H9 (cell line): ENCODE measurements around the gene CADPS. TPM values are rescaled to one million over a fixed set of nuclear protein-coding genes. Genes with fewer than 3 reads are reported as not detected.

Source experiments
- DNase-seq: peaks from one replicate; pipeline ENCODE4 v3.0.0-alpha.2; 2017
- H2AFZ ChIP-seq: one replicate; pipeline ENCODE4 v1.6.1; 2013; ENCODE audit warnings: mild to moderate bottlenecking, low read length, control low read depth, moderate library complexity
- H2AK5ac ChIP-seq: 2 replicates; pipeline ENCODE4 v1.6.1; 2013; ENCODE audit warnings: low read length, control low read depth, mixed read lengths; ENCODE audit not compliant: insufficient read length
- H2BK120ac ChIP-seq: one replicate; pipeline ENCODE4 v1.6.1; 2013; ENCODE audit warnings: low read depth, mild to moderate bottlenecking, low read length, control low read depth, inconsistent platforms; ENCODE audit not compliant: poor library complexity, severe bottlenecking
- H2BK12ac ChIP-seq: 2 replicates; pipeline ENCODE4 v1.6.1; 2013; ENCODE audit warnings: low read length, control low read depth, mixed read lengths, low read depth; ENCODE audit not compliant: insufficient read length
- H2BK15ac ChIP-seq: 2 replicates; pipeline ENCODE4 v1.6.1; 2013; ENCODE audit warnings: low read depth, low read length, control low read depth
- H2BK20ac ChIP-seq: one replicate; pipeline ENCODE4 v1.6.1; 2013; ENCODE audit warnings: low read depth, mild to moderate bottlenecking, low read length, control low read depth, inconsistent platforms; ENCODE audit not compliant: poor library complexity, severe bottlenecking
- H2BK5ac ChIP-seq: 2 replicates; pipeline ENCODE4 v1.6.1; 2013; ENCODE audit warnings: low read length, control low read depth, mixed read lengths; ENCODE audit not compliant: insufficient read length
- H3K14ac ChIP-seq: 2 replicates; pipeline ENCODE4 v1.6.1; 2013; ENCODE audit warnings: low read length, control low read depth; ENCODE audit not compliant: insufficient read depth
- H3K18ac ChIP-seq: 2 replicates; pipeline ENCODE4 v1.6.1; 2013; ENCODE audit warnings: low read depth, mild to moderate bottlenecking, mixed read lengths, low read length, control low read depth; ENCODE audit not compliant: insufficient read length
- H3K23ac ChIP-seq: 2 replicates; pipeline ENCODE4 v1.6.1; 2013; ENCODE audit warnings: low read length, control low read depth, mixed read lengths, low read depth; ENCODE audit not compliant: insufficient read length
- H3K23me2 ChIP-seq: 2 replicates; pipeline ENCODE4 v1.6.1; 2013; ENCODE audit warnings: low read depth, mild to moderate bottlenecking, mixed read lengths, low read length, control low read depth; ENCODE audit not compliant: insufficient read length, poor library complexity, severe bottlenecking
- H3K27ac ChIP-seq: 2 replicates; pipeline ENCODE4 v1.5.1; 2013; ENCODE audit warnings: low read length, control low read depth, mixed read lengths, low read depth; ENCODE audit not compliant: insufficient read length
- H3K27me3 ChIP-seq: 2 replicates; pipeline ENCODE4 v1.6.1; 2013; ENCODE audit warnings: low read length, control low read depth, inconsistent platforms; ENCODE audit not compliant: insufficient read depth
- H3K4ac ChIP-seq: 2 replicates; pipeline ENCODE4 v1.6.1; 2013; ENCODE audit warnings: low read depth, mild to moderate bottlenecking, control low read depth, inconsistent platforms, low read length, moderate library complexity
- H3K4me1 ChIP-seq: 2 replicates; pipeline ENCODE4 v1.6.1; 2013; ENCODE audit warnings: low read length, control low read depth, inconsistent platforms; ENCODE audit not compliant: insufficient read depth
- H3K4me2 ChIP-seq: 2 replicates; pipeline ENCODE4 v1.6.1; 2013; ENCODE audit warnings: low read length, control low read depth, mixed read lengths; ENCODE audit not compliant: insufficient read length, insufficient read depth
- H3K56ac ChIP-seq: 2 replicates; pipeline ENCODE4 v1.6.1; 2013; ENCODE audit warnings: low read depth, mild to moderate bottlenecking, mixed read lengths, low read length, control low read depth; ENCODE audit not compliant: insufficient read length
- H3K79me1 ChIP-seq: 2 replicates; pipeline ENCODE4 v1.6.1; 2013; ENCODE audit warnings: low read depth, mild to moderate bottlenecking, moderate library complexity, low read length, control low read depth, inconsistent platforms; ENCODE audit not compliant: insufficient read depth, poor library complexity, severe bottlenecking
- H3K79me2 ChIP-seq: 2 replicates; pipeline ENCODE4 v1.6.1; 2013; ENCODE audit warnings: low read length, control low read depth, inconsistent platforms; ENCODE audit not compliant: insufficient read depth
- H3K9ac ChIP-seq: 2 replicates; pipeline ENCODE4 v1.6.1; 2013; ENCODE audit warnings: low read length, control low read depth, mixed read lengths; ENCODE audit not compliant: insufficient read length; ENCODE audit errors: extremely low read depth
- H3K9me3 ChIP-seq: one replicate; pipeline ENCODE4 v1.6.1; 2013; ENCODE audit warnings: low read depth, low read length, inconsistent platforms; ENCODE audit not compliant: control insufficient read depth
- H3T11ph ChIP-seq: one replicate; pipeline ENCODE4 v1.6.1; 2013; ENCODE audit warnings: mild to moderate bottlenecking, low read length, control low read depth, inconsistent platforms
- H4K20me1 ChIP-seq: one replicate; pipeline ENCODE4 v1.6.1; 2013; ENCODE audit not compliant: control insufficient read depth, insufficient read length, insufficient read depth
- H4K5ac ChIP-seq: 2 replicates; pipeline ENCODE4 v1.6.1; 2013; ENCODE audit warnings: low read depth, mild to moderate bottlenecking, mixed read lengths, low read length, control low read depth; ENCODE audit not compliant: insufficient read length
- H4K8ac ChIP-seq: replicated peaks from 2 replicates; pipeline ENCODE4 v1.6.1; 2013; ENCODE audit warnings: low read length, control low read depth, mixed read lengths, low read depth; ENCODE audit not compliant: insufficient read length
- H4K91ac ChIP-seq: 2 replicates; pipeline ENCODE4 v1.6.1; 2013; ENCODE audit warnings: low read depth, mild to moderate bottlenecking, moderate library complexity, mixed read lengths, low read length, control low read depth; ENCODE audit not compliant: insufficient read length
- H3K27ac Mint-ChIP-seq, 3 experiments: 2 replicates in 2 of 3; 3 replicates in 1 of 3; pipeline ENCODE4 v1.8.0; 2020 to 2021; ENCODE audit warnings: mixed read lengths in 3 of 3, mild to moderate bottlenecking in 1 of 3, moderate library complexity in 1 of 3
- H3K27me3 Mint-ChIP-seq: 2 replicates; pipeline ENCODE4 v1.8.0; 2021; ENCODE audit warnings: low read depth, mild to moderate bottlenecking, moderate library complexity, mixed read lengths
- H3K36me3 Mint-ChIP-seq, 3 experiments: 2 replicates in 2 of 3; 3 replicates in 1 of 3; pipeline ENCODE4 v1.8.0; 2020 to 2021; ENCODE audit warnings: low read depth in 3 of 3, mixed read lengths in 3 of 3; ENCODE audit not compliant: insufficient read depth in 1 of 3
- H3K4me1 Mint-ChIP-seq, 2 experiments: 2 replicates each; pipeline ENCODE4 v1.8.0; 2020; ENCODE audit warnings: mixed read lengths in 2 of 2
- H3K4me3 Mint-ChIP-seq, 2 experiments: 2 replicates in 1 of 2; 3 replicates in 1 of 2; pipeline ENCODE4 v1.8.0; 2020 to 2021; ENCODE audit warnings: mild to moderate bottlenecking in 2 of 2, mixed read lengths in 2 of 2, moderate library complexity in 1 of 2
- H3K9me3 Mint-ChIP-seq, 2 experiments: 2 replicates in 1 of 2; 3 replicates in 1 of 2; pipeline ENCODE4 v1.8.0; 2020; ENCODE audit warnings: mild to moderate bottlenecking in 2 of 2, mixed read lengths in 2 of 2, moderate library complexity in 1 of 2
- WGBS: extraction: QIAGEN DNeasy Blood & Tissue Kit; methylation state at CpG from one replicate; pipeline ENCODE4 v1.1.7; 2013; ENCODE audit warnings: missing lambda C conversion rate, low lambda C conversion rate, mixed read lengths; ENCODE audit not compliant: insufficient read length; ENCODE audit errors: extremely low coverage; 5-methylcytosine and 5-hydroxymethylcytosine counted together
- total RNA-seq: library from RNA; stranded (reverse); gene quantifications from 2 replicates; pipeline ENCODE4 v1.2.1, GENCODE V29; 2021
- TF ChIP-seq, protein P1 (sequence below): fragments of 200-600 bp; sonication (generic); conservative IDR thresholded peaks from 3 replicates; pipeline ENCODE4 v1.8.0; 2021; ENCODE audit warnings: antibody characterized with exemption, mild to moderate bottlenecking

The CADPS gene
- total RNA-seq, 1 experiment from 2014 or later = 6.6 TPM

DNA sequence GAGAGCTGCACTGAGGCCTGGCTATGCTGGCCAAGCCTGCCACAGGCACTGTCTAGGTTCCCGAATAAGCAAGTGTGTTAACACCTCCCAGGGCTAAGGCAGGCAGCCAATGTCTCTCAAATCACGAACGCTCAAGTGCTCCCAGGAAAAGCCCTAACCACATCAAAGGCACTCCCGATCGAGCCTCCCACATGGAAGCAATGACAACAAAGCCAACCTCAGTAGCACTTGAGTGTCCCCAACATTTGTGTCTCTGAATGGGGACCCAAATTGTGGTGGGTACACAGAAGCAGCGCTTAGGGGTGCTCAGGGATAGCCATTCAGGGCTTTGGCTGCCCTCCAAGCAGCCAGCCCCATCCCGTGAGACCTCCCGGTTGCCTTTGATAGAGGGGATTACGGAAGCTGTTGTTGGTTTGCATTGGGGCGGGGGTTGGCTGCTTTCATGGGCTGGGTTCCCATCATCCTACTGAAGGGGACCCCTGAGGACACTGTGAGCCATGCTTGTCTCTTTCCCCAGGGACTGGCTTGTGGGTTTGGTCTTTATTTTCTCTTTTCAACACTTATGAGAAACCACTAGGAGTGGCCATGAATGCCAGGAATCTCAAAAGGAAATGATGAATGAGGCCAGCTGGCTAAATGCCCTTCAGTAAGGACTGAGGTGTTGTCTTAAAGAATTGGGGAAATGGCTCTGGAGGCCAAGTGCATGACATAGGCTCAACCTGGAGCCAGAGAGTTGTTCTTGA lies 267.8 kb downstream of the CADPS start:
- Histone ChIP-seq H3K27me3 (no peaks in the 10 kb centered on the region), H3K23ac (no peak overlapping the region), H2AK5ac (no peak overlapping the region), H3K4me2 (no peak overlapping the region), H3K23me2 (no peaks in the 10 kb centered on the region), H2BK20ac (no peak overlapping the region), H2BK120ac (no peak overlapping the region), H3K4me1 (no peaks in the 10 kb centered on the region), H4K91ac (no peak overlapping the region), H4K8ac (no peak overlapping the region), H3K79me1 (no peaks in the 10 kb centered on the region), H2AFZ (no peak overlapping the region), H3T11ph (no peak overlapping the region), H4K5ac (no peak overlapping the region), H3K9me3 (no peaks in the 10 kb centered on the region), H3K14ac (no peak overlapping the region), H3K56ac (no peak overlapping the region), H3K27ac (no peak overlapping the region), H3K4ac (no peak overlapping the region), H3K9ac (no peak overlapping the region), H2BK5ac (no peak overlapping the region), H2BK12ac (no peak overlapping the region), H2BK15ac (no peak overlapping the region), H4K20me1 (no peaks in the 10 kb centered on the region), H3K79me2 (no peaks in the 10 kb centered on the region), H3K18ac (no peak overlapping the region)
- TF ChIP-seq, protein P1, sequence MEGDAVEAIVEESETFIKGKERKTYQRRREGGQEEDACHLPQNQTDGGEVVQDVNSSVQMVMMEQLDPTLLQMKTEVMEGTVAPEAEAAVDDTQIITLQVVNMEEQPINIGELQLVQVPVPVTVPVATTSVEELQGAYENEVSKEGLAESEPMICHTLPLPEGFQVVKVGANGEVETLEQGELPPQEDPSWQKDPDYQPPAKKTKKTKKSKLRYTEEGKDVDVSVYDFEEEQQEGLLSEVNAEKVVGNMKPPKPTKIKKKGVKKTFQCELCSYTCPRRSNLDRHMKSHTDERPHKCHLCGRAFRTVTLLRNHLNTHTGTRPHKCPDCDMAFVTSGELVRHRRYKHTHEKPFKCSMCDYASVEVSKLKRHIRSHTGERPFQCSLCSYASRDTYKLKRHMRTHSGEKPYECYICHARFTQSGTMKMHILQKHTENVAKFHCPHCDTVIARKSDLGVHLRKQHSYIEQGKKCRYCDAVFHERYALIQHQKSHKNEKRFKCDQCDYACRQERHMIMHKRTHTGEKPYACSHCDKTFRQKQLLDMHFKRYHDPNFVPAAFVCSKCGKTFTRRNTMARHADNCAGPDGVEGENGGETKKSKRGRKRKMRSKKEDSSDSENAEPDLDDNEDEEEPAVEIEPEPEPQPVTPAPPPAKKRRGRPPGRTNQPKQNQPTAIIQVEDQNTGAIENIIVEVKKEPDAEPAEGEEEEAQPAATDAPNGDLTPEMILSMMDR = no peak
- no peaks in the 10 kb centered on the region; a peak in 1 of 5 replicates for H3K9me3 Mint-ChIP-seq
- no peaks in the 10 kb centered on the region for H3K36me3 Mint-ChIP-seq
- DNase-seq = no peak
- H3K4me1 Mint-ChIP-seq = peaks cover 3 to 15% of the 10 kb centered on the region in 2 experiments; a peak in 3 of 4 replicates
- no peak overlapping the region for H3K4me3 Mint-ChIP-seq
- peaks cover 2% of the 10 kb centered on the region; the same call in 1 of the 2 replicates for H3K27me3 Mint-ChIP-seq
- H3K27ac Mint-ChIP-seq = no peak overlapping the region; a peak in 1 of 7 replicates
- no CpG with 5 or more reads among the region's 10 CpGs for WGBS
